A673 (cell line): ENCODE data around the gene SLC4A4. TPM values are rescaled to one million over a fixed set of nuclear protein-coding genes. Genes with fewer than 3 reads are reported as not detected.

Experiments
- BruUV-seq: library from RNA; stranded (reverse); fragments of 400-500 nt; replicated peaks from 2 replicates; lab custom pipeline; 2021; lab: Mats Ljungman, UMichigan
- CTCF ChIA-PET: fragments of 300-600 bp; sonication (Branson Sonifier 250); formaldehyde crosslinking; loops from one replicate; lab custom pipeline; 2022; ENCODE audit warnings: antibody characterized with exemption; lab: Charles Lee
- POLR2A ChIA-PET: fragments of 300-600 bp; sonication (Branson Sonifier 250); formaldehyde crosslinking; loops from one replicate; lab custom pipeline; 2022; ENCODE audit warnings: antibody characterized with exemption; ENCODE audit not compliant: low non-redundant PET; lab: Charles Lee
- DNase-seq: peaks from one replicate; pipeline ENCODE4 v3.0.0-alpha.2; 2015; ENCODE audit warnings: low spot score
- H3K27ac ChIP-seq: fragments of 200-600 bp; sonication (generic); 2 replicates; pipeline ENCODE4 v1.5.1; 2016; ENCODE audit warnings: mixed run types, low read depth, mild to moderate bottlenecking, mixed read lengths, antibody characterized with exemption, low read length; ENCODE audit not compliant: poor library complexity, severe bottlenecking
- H3K27me3 ChIP-seq: fragments of 200-600 bp; sonication (generic); replicated peaks from 2 replicates; pipeline ENCODE4 v1.6.1; 2017; ENCODE audit warnings: mixed run types, low read depth, mild to moderate bottlenecking, mixed read lengths, antibody characterized with exemption, low read length; ENCODE audit not compliant: insufficient read depth, poor library complexity
- H3K36me3 ChIP-seq: fragments of 200-600 bp; sonication (generic); 2 replicates; pipeline ENCODE4 v1.6.1; 2016; ENCODE audit warnings: mixed run types, mild to moderate bottlenecking, mixed read lengths, antibody characterized with exemption, low read length; ENCODE audit not compliant: insufficient read depth, poor library complexity, severe bottlenecking
- H3K4me1 ChIP-seq: fragments of 200-600 bp; sonication (generic); 2 replicates; pipeline ENCODE4 v1.6.1; 2017; ENCODE audit warnings: mixed run types, mild to moderate bottlenecking, mixed read lengths, antibody characterized with exemption, low read length; ENCODE audit not compliant: insufficient read depth, poor library complexity, severe bottlenecking
- H3K4me3 ChIP-seq: fragments of 200-600 bp; sonication (generic); 2 replicates; pipeline ENCODE4 v1.5.1; 2016; ENCODE audit warnings: low read depth, mixed run types, mild to moderate bottlenecking, mixed read lengths, low read length; ENCODE audit not compliant: poor library complexity, severe bottlenecking
- H3K9me3 ChIP-seq: fragments of 200-600 bp; sonication (generic); 2 replicates; pipeline ENCODE4 v1.6.1; 2016; ENCODE audit warnings: mixed run types, low read depth, mild to moderate bottlenecking, mixed read lengths, antibody characterized with exemption, low read length; ENCODE audit not compliant: poor library complexity, severe bottlenecking
- EZH2 ChIP-seq: fragments of 200-600 bp; sonication (generic); IDR thresholded peaks from 2 replicates; pipeline ENCODE4 v1.6.1; 2017; ENCODE audit warnings: borderline replicate concordance, low read depth, mild to moderate bottlenecking, mixed read lengths, antibody characterized with exemption, low read length; ENCODE audit not compliant: poor library complexity, severe bottlenecking
- intact Hi-C: fragments of 100-400 bp; cut with micrococcal nuclease; formaldehyde crosslinking; loops from one replicate; pipeline ENCODE4 v1.10.0; 2022; ENCODE audit not compliant: unreplicated experiment
- total RNA-seq: library from RNA; stranded (reverse); gene quantifications from 2 replicates; pipeline ENCODE4 v1.2.3, GENCODE V29; 2021
- TF ChIP-seq, protein P1 (sequence below): fragments of 300-800, 200-600 bp; sonication (generic); conservative IDR thresholded peaks from 2 replicates; pipeline ENCODE4 v1.5.1; 2017; ENCODE audit warnings: low read depth, mild to moderate bottlenecking, antibody characterized with exemption, low read length, moderate library complexity, mixed read lengths

Gene SLC4A4
- total RNA-seq, 1 experiment from 2014 or later = 1.2 TPM

DNA sequence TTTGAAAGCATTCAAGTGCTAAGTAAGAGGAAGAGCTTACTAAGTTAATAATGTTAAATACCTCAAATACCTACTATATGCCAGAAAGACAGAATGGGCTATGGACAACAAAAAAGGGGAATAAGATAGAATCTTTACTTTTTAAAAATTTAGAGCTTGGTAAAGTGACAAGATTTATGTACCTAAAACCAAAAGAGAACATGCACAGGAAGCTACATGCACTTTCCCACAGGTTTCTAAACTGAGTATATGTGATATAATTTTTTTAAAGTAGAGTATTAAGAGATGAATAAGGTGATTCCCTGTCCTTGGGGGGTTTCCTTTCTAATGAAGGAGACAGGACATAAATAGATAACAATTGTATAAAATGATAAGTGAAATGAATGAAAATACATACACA, 30.7 kb downstream of the SLC4A4 start:
- Histone ChIP-seq H3K36me3 (no peaks in the 10 kb centered on the region), H3K27ac (no peak overlapping the region), H3K27me3 (no peaks in the 10 kb centered on the region), H3K4me1 (no peaks in the 10 kb centered on the region), H3K4me3 (no peak overlapping the region), H3K9me3 (no peaks in the 10 kb centered on the region)
- intact Hi-C loops = no loop called here
- no peak for TF ChIP-seq EZH2
- TF ChIP-seq, protein P1, sequence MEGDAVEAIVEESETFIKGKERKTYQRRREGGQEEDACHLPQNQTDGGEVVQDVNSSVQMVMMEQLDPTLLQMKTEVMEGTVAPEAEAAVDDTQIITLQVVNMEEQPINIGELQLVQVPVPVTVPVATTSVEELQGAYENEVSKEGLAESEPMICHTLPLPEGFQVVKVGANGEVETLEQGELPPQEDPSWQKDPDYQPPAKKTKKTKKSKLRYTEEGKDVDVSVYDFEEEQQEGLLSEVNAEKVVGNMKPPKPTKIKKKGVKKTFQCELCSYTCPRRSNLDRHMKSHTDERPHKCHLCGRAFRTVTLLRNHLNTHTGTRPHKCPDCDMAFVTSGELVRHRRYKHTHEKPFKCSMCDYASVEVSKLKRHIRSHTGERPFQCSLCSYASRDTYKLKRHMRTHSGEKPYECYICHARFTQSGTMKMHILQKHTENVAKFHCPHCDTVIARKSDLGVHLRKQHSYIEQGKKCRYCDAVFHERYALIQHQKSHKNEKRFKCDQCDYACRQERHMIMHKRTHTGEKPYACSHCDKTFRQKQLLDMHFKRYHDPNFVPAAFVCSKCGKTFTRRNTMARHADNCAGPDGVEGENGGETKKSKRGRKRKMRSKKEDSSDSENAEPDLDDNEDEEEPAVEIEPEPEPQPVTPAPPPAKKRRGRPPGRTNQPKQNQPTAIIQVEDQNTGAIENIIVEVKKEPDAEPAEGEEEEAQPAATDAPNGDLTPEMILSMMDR = no peak
- DNase-seq = no peak
- POLR2A ChIA-PET = no interaction called here
- BruUV-seq = no TSS peak
- CTCF ChIA-PET = no interaction called here

DNA sequence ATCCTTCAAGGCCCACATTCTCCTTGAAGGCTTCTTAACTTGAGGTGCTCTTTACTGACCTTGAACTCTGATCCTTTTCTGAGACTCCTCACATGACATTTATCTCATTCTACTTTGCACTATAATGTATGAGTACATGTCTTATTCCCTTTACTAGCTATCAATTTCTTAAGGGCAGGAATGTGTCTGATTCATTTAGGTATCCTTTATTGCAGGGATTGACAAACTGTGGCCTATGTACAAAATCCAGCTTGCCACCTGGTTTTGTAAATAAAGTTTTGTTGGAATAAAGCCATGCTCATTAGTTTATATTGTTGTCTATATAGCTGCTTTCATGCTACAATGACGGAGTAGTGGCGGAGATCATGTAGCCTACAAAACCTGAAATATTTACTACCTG, 36.7 kb downstream of the SLC4A4 start:
- H3K9me3 ChIP-seq = no peaks in the 10 kb centered on the region
- CTCF ChIA-PET = no interaction called here
- H3K27ac ChIP-seq = no peak overlapping the region
- no peaks in the 10 kb centered on the region for H3K4me1 ChIP-seq
- TF ChIP-seq EZH2 = no peak
- TF ChIP-seq, protein P1 = no peak
- no peak for DNase-seq
- no peak overlapping the region for H3K4me3 ChIP-seq
- intact Hi-C loops = no loop called here
- H3K36me3 ChIP-seq = no peaks in the 10 kb centered on the region
- POLR2A ChIA-PET = no interaction called here
- no TSS peak for BruUV-seq
- no peaks in the 10 kb centered on the region for H3K27me3 ChIP-seq

DNA sequence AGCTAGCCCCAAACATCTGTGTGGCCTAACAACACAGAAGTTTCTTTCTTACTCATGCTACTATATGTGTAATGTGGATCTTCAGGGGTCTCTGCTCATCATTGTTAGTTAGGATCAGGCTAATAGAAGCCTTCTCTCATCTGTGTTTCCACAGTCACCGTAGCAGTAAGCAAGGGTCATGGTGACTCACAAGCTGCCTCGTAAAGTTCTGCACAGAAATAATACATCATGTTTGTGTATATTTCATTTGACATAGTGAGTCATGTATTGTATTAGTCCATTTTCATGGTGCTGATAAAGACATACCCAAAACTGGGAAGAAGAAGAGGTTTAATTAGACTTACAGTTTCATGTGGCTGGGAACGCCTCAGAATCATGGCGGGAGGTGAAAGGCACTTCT, 38.7 kb downstream of the SLC4A4 start:
- Histone ChIP-seq H3K4me3 (no peak overlapping the region), H3K27me3 (no peaks in the 10 kb centered on the region), H3K36me3 (no peaks in the 10 kb centered on the region), H3K9me3 (no peaks in the 10 kb centered on the region), H3K4me1 (no peaks in the 10 kb centered on the region), H3K27ac (no peak overlapping the region)
- intact Hi-C loops = no loop called here
- CTCF ChIA-PET = no interaction called here
- no TSS peak for BruUV-seq
- no peak for DNase-seq
- TF ChIP-seq, protein P1 = no peak
- no peak for TF ChIP-seq EZH2
- POLR2A ChIA-PET = no interaction called here
